Measurements from ENCODE around the gene FHAD1. TPM values are rescaled to one million over a fixed set of nuclear protein-coding genes. Genes with fewer than 3 reads are reported as not detected.

The FHAD1 gene
- total RNA-seq, 1 experiment from 2014 or later: 3.5 TPM

GRCh38 chr1:15283526-15283925, 36.5 kb downstream of the FHAD1 start:
- no peak overlapping the region for H3K27ac ChIP-seq (ENCODE audit: low read depth, low read length)
- DNase-seq (ENCODE audit: low read depth, low spot score): no peak
- ATAC-seq: peak; percentile 80

GRCh38 chr1:15286452-15286851, 39.4 kb downstream of the FHAD1 start:
- no peak for ATAC-seq
- H3K36me3 ChIP-seq (ENCODE audit: control insufficient read depth in 1 of 2, insufficient read depth in 2 of 2, low read length in 2 of 2): no peaks in the 10 kb centered on the region
- no peak overlapping the region for H3K4me3 ChIP-seq (replicated peaks in 1 of 2; ENCODE audit: low read depth in 1 of 2, low read length in 2 of 2)
- peaks cover 3 to 30% of the 10 kb centered on the region in 2 experiments; a peak in 3 of 4 replicates for H3K4me1 ChIP-seq (ENCODE audit: control insufficient read depth in 1 of 2, insufficient read depth in 2 of 2, low read length in 2 of 2)
- no peak for DNase-seq (ENCODE audit: low read depth, low spot score)
- no peak overlapping the region for H2AFZ ChIP-seq (ENCODE audit: low read depth, low read length, poor library complexity, severe bottlenecking)
- CTCF ChIA-PET: no interaction called here
- no peak overlapping the region for H3K4me2 ChIP-seq (ENCODE audit: low read length)
- H3K9me3 ChIP-seq (ENCODE audit: control insufficient read depth in 1 of 2, insufficient read depth in 1 of 2, low read depth in 1 of 2, low read length in 2 of 2): no peaks in the 10 kb centered on the region
- BruUV-seq (replicated peaks): no TSS peak
- H3K9ac ChIP-seq (ENCODE audit: low read length): no peak overlapping the region
- POLR2A ChIA-PET: no interaction called here
- H4K20me1 ChIP-seq (ENCODE audit: insufficient read depth): no peaks in the 10 kb centered on the region
- H3K79me2 ChIP-seq (ENCODE audit: insufficient read depth, low read length): no peaks in the 10 kb centered on the region
- H3K27me3 ChIP-seq (ENCODE audit: insufficient read depth, low read length): no peaks in the 10 kb centered on the region
- H3K27ac ChIP-seq (ENCODE audit: low read depth, low read length): no peak overlapping the region
- RAD21 ChIA-PET (ENCODE audit: low non-redundant PET in 1 of 2, low total read pairs in 2 of 2, uncharacterized antibody in 2 of 2, unreplicated experiment in 2 of 2): no interaction called here
- no peaks in the 10 kb centered on the region for H3K9me2 ChIP-seq (ENCODE audit: insufficient read depth)
- intact Hi-C loops (cut with micrococcal nuclease): no loop called here
- TF ChIP-seq, protein P1, sequence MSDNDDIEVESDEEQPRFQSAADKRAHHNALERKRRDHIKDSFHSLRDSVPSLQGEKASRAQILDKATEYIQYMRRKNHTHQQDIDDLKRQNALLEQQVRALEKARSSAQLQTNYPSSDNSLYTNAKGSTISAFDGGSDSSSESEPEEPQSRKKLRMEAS (IDR thresholded peaks at IDR 0.05): no peak
- no peak for TF ChIP-seq SIN3A (IDR thresholded peaks at IDR 0.05; ENCODE audit: low read depth)
- no peak for TF ChIP-seq EGR1 (IDR thresholded peaks at IDR 0.05; ENCODE audit: low read depth)
- TF ChIP-seq YY1 (IDR thresholded peaks at IDR 0.05; ENCODE audit: extremely low read depth, insufficient replicate concordance, low read depth, low read length): no peak
- TF ChIP-seq JUND (IDR thresholded peaks at IDR 0.05): no peak
- no peak for TF ChIP-seq SP1 (IDR thresholded peaks at IDR 0.05; ENCODE audit: low read depth)
- TF ChIP-seq, protein P2, sequence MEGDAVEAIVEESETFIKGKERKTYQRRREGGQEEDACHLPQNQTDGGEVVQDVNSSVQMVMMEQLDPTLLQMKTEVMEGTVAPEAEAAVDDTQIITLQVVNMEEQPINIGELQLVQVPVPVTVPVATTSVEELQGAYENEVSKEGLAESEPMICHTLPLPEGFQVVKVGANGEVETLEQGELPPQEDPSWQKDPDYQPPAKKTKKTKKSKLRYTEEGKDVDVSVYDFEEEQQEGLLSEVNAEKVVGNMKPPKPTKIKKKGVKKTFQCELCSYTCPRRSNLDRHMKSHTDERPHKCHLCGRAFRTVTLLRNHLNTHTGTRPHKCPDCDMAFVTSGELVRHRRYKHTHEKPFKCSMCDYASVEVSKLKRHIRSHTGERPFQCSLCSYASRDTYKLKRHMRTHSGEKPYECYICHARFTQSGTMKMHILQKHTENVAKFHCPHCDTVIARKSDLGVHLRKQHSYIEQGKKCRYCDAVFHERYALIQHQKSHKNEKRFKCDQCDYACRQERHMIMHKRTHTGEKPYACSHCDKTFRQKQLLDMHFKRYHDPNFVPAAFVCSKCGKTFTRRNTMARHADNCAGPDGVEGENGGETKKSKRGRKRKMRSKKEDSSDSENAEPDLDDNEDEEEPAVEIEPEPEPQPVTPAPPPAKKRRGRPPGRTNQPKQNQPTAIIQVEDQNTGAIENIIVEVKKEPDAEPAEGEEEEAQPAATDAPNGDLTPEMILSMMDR (IDR thresholded peaks at IDR 0.05 in 2 of 3, conservative IDR thresholded peaks at IDR 0.05 in 1 of 3; ENCODE audit: borderline replicate concordance in 1 of 3, insufficient read depth in 1 of 3, low read depth in 2 of 3, low read length in 2 of 3): no peak
- no peak for TF ChIP-seq RAD21 (IDR thresholded peaks at IDR 0.05; ENCODE audit: low read depth)
- TF ChIP-seq, protein P3, sequence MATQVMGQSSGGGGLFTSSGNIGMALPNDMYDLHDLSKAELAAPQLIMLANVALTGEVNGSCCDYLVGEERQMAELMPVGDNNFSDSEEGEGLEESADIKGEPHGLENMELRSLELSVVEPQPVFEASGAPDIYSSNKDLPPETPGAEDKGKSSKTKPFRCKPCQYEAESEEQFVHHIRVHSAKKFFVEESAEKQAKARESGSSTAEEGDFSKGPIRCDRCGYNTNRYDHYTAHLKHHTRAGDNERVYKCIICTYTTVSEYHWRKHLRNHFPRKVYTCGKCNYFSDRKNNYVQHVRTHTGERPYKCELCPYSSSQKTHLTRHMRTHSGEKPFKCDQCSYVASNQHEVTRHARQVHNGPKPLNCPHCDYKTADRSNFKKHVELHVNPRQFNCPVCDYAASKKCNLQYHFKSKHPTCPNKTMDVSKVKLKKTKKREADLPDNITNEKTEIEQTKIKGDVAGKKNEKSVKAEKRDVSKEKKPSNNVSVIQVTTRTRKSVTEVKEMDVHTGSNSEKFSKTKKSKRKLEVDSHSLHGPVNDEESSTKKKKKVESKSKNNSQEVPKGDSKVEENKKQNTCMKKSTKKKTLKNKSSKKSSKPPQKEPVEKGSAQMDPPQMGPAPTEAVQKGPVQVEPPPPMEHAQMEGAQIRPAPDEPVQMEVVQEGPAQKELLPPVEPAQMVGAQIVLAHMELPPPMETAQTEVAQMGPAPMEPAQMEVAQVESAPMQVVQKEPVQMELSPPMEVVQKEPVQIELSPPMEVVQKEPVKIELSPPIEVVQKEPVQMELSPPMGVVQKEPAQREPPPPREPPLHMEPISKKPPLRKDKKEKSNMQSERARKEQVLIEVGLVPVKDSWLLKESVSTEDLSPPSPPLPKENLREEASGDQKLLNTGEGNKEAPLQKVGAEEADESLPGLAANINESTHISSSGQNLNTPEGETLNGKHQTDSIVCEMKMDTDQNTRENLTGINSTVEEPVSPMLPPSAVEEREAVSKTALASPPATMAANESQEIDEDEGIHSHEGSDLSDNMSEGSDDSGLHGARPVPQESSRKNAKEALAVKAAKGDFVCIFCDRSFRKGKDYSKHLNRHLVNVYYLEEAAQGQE (IDR thresholded peaks at IDR 0.05; ENCODE audit: low read depth): no peak

More at GRCh38 chr1:15283526-15283925, 36.5 kb downstream of the FHAD1 start:
- H3K4me3 ChIP-seq (replicated peaks in 1 of 2; ENCODE audit: low read depth in 1 of 2, low read length in 2 of 2): no peak overlapping the region
- H3K9ac ChIP-seq (ENCODE audit: low read length): no peak overlapping the region
- POLR2A ChIA-PET: interaction anchor here (0.6 kb wide), 1 partner anchor 144 kb away, joined by 3 read pairs; no protein-coding TSS in a partner anchor
- peaks cover 0 to 13% of the 10 kb centered on the region in 2 experiments; a peak in 2 of 4 replicates for H3K4me1 ChIP-seq (ENCODE audit: control insufficient read depth in 1 of 2, insufficient read depth in 2 of 2, low read length in 2 of 2)
- H3K9me3 ChIP-seq (ENCODE audit: control insufficient read depth in 1 of 2, insufficient read depth in 1 of 2, low read depth in 1 of 2, low read length in 2 of 2): no peaks in the 10 kb centered on the region
- no peaks in the 10 kb centered on the region for H4K20me1 ChIP-seq (ENCODE audit: insufficient read depth)
- no peak overlapping the region for H2AFZ ChIP-seq (ENCODE audit: low read depth, low read length, poor library complexity, severe bottlenecking)
- H3K27me3 ChIP-seq (ENCODE audit: insufficient read depth, low read length): no peaks in the 10 kb centered on the region
- no peaks in the 10 kb centered on the region for H3K36me3 ChIP-seq (ENCODE audit: control insufficient read depth in 1 of 2, insufficient read depth in 2 of 2, low read length in 2 of 2)
- RAD21 ChIA-PET (ENCODE audit: low non-redundant PET in 1 of 2, low total read pairs in 2 of 2, uncharacterized antibody in 2 of 2, unreplicated experiment in 2 of 2): no interaction called here
- H3K4me2 ChIP-seq (ENCODE audit: low read length): no peak overlapping the region
- intact Hi-C loops (cut with micrococcal nuclease): no loop called here
- no peak for TF ChIP-seq SRF (IDR thresholded peaks at IDR 0.05; ENCODE audit: low read depth)
- TF ChIP-seq, protein P2 (IDR thresholded peaks at IDR 0.05 in 2 of 3, conservative IDR thresholded peaks at IDR 0.05 in 1 of 3; ENCODE audit: borderline replicate concordance in 1 of 3, insufficient read depth in 1 of 3, low read depth in 2 of 3, low read length in 2 of 3): peak in 2 of 3 experiments; percentile 27 to 38; a peak in 3 of 6 replicates
- no peaks in the 10 kb centered on the region for H3K9me2 ChIP-seq (ENCODE audit: insufficient read depth)
- CTCF ChIA-PET: no interaction called here
- H3K79me2 ChIP-seq (ENCODE audit: insufficient read depth, low read length): no peaks in the 10 kb centered on the region
- no TSS peak for BruUV-seq (replicated peaks)

Measured in HCT116 (cell line).